ENCODE results near the gene GSN. TPM values are rescaled to one million over a fixed set of nuclear protein-coding genes. Genes with fewer than 3 reads are reported as not detected.

The GSN gene
- total and polyA plus RNA-seq, 4 donors: 133 to 468 (median 233) TPM

DNA sequence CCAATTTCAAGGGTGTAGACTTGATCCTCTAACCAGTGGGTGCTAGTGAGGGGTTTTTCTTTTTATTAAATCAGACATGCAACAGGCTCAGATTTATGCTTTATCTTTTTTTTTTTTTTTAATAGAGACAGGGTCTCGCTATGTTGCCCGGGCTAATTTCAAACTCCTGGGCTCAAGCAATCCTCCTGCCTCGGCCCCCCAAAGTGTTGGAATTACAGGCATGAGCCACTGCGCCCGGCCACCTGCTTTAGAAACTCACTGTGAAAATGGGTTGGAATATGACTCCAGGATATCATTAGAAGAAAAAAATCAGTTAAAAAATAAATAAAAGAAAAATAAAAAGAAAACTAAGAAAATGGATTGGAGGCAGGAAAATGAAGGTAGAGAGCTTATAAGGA lies 51.4 kb downstream of the GSN start:
- H3K27ac ChIP-seq (ENCODE audit: low read depth in 1 of 2, low read length in 1 of 2): peak overlapping the region in 1 of 2 donors; percentile 45
- H3K4me3 ChIP-seq: no peak overlapping the region

DNA sequence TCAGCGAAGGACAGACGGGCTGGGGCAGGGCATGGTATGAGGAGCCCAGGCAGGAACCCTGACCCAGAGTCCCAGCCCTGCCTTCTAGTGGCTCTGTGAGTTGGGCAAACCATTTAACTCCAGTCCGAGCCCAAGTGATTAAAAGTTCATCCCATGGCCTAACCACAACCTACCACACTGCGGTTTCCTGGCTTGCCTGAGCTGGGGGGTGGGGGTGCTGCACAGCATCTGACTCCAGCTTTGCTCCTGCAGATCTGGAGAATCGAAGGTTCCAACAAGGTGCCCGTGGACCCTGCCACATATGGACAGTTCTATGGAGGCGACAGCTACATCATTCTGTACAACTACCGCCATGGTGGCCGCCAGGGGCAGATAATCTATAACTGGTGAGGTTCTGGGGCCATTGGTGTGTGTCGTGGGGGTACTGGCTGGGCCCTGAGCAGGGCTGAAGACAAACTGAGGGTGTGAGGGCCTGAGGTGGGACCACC lies 53.1 kb downstream of the GSN start:
- no peaks in the 10 kb centered on the region for H3K9me3 ChIP-seq (ENCODE audit: control insufficient read depth in 4 of 4, insufficient read depth in 3 of 4, low read length in 3 of 4)
- DNase-seq: no peak
- TF ChIP-seq, protein P1, sequence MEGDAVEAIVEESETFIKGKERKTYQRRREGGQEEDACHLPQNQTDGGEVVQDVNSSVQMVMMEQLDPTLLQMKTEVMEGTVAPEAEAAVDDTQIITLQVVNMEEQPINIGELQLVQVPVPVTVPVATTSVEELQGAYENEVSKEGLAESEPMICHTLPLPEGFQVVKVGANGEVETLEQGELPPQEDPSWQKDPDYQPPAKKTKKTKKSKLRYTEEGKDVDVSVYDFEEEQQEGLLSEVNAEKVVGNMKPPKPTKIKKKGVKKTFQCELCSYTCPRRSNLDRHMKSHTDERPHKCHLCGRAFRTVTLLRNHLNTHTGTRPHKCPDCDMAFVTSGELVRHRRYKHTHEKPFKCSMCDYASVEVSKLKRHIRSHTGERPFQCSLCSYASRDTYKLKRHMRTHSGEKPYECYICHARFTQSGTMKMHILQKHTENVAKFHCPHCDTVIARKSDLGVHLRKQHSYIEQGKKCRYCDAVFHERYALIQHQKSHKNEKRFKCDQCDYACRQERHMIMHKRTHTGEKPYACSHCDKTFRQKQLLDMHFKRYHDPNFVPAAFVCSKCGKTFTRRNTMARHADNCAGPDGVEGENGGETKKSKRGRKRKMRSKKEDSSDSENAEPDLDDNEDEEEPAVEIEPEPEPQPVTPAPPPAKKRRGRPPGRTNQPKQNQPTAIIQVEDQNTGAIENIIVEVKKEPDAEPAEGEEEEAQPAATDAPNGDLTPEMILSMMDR (IDR thresholded peaks at IDR 0.05; ENCODE audit: control extremely low read depth, extremely low read depth): no peak
- H3K4me3 ChIP-seq: no peak overlapping the region
- 63 to 79% methylated on average over 10 of the region's 10 CpGs for WGBS, 2 donors
- H3K4me1 ChIP-seq (ENCODE audit: control insufficient read depth in 5 of 5, insufficient read depth in 5 of 5, low read length in 5 of 5): peaks cover 0 to 14% (median 3%) of the 10 kb centered on the region in 5 donors
- peaks cover 0 to 50% (median 9%) of the 10 kb centered on the region in 4 donors for H3K36me3 ChIP-seq (ENCODE audit: control insufficient read depth in 4 of 4, insufficient read depth in 4 of 4, low read length in 4 of 4)
- H3K9ac ChIP-seq (ENCODE audit: insufficient read depth in 1 of 2, low read length in 2 of 2): no peak overlapping the region
- peak overlapping the region in 1 of 2 donors; percentile 64 for H3K27ac ChIP-seq (ENCODE audit: low read depth in 1 of 2, low read length in 1 of 2)
- no peak for ATAC-seq (ENCODE audit: insufficient read depth, low FRiP score)
- H3K27me3 ChIP-seq (ENCODE audit: control insufficient read depth in 3 of 3, insufficient read depth in 3 of 3, low read length in 2 of 3): no peaks in the 10 kb centered on the region

More for the DNA sequence above, 51.4 kb downstream of the GSN start:
- Histone ChIP-seq H3K4me1 (ENCODE audit: control insufficient read depth in 5 of 5, insufficient read depth in 5 of 5, low read length in 5 of 5) (peaks cover 0 to 8% (median 3%) of the 10 kb centered on the region in 5 donors), H3K9me3 (ENCODE audit: control insufficient read depth in 4 of 4, insufficient read depth in 3 of 4, low read length in 3 of 4) (no peaks in the 10 kb centered on the region), H3K36me3 (ENCODE audit: control insufficient read depth in 4 of 4, insufficient read depth in 4 of 4, low read length in 4 of 4) (peaks cover 0 to 37% (median 7%) of the 10 kb centered on the region in 4 donors), H3K9ac (ENCODE audit: insufficient read depth in 1 of 2, low read length in 2 of 2) (no peak overlapping the region), H3K27me3 (ENCODE audit: control insufficient read depth in 3 of 3, insufficient read depth in 3 of 3, low read length in 2 of 3) (no peaks in the 10 kb centered on the region)
- DNase-seq: no peak
- no peak for ATAC-seq (ENCODE audit: insufficient read depth, low FRiP score)
- TF ChIP-seq, protein P1 (IDR thresholded peaks at IDR 0.05; ENCODE audit: control extremely low read depth, extremely low read depth): no peak
- WGBS, 2 donors: 95 to 97% methylated on average over 5 of the region's 5 CpGs

DNA sequence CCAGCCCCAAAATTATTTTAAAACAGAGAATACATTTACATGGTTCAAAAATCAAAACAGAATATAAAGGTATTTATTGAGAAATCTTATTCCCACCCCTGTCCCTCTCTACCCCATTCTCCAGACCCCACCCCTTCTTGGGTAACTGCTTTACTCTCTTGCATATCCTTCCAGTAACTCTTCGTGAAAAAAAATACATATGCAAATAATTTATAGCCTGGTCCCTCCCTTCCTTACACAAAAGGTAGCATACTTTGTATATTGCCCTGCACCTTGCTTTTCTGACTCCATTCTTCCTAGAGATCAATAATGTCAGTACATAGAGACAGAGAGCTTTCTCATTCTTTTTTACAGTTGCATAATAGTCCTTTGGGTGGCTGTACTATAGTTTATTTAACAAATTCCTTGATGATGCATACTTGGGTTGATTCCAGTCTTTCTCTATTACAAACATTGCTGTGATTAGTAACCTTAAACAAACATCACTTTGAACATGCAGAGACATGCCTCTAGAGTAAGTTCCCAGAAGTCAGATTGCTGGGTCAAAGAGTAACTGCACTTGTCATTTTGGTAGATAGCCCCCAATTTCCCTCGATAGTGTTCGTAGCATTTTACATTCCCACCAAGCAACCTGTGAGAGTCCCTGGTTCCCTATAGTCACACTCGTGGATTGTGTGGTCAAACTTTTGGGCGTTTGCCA lies 54.2 kb downstream of the GSN start:
- WGBS, 2 donors: 18 to 21% methylated on average over 5 of the region's 5 CpGs
- TF ChIP-seq, protein P1 (IDR thresholded peaks at IDR 0.05; ENCODE audit: control extremely low read depth, extremely low read depth): no peak
- ATAC-seq (ENCODE audit: insufficient read depth, low FRiP score): peak; percentile 27
- peaks cover 9 to 53% (median 13%) of the 10 kb centered on the region in 4 donors for H3K36me3 ChIP-seq (ENCODE audit: control insufficient read depth in 4 of 4, insufficient read depth in 4 of 4, low read length in 4 of 4)
- no peaks in the 10 kb centered on the region for H3K9me3 ChIP-seq (ENCODE audit: control insufficient read depth in 4 of 4, insufficient read depth in 3 of 4, low read length in 3 of 4)
- peak overlapping the region in 1 of 2 donors; percentile 82 for H3K27ac ChIP-seq (ENCODE audit: low read depth in 1 of 2, low read length in 1 of 2)
- H3K9ac ChIP-seq (ENCODE audit: insufficient read depth in 1 of 2, low read length in 2 of 2): no peak overlapping the region
- no peaks in the 10 kb centered on the region for H3K27me3 ChIP-seq (ENCODE audit: control insufficient read depth in 3 of 3, insufficient read depth in 3 of 3, low read length in 2 of 3)
- H3K4me1 ChIP-seq (ENCODE audit: control insufficient read depth in 5 of 5, insufficient read depth in 5 of 5, low read length in 5 of 5): peaks cover 0 to 14% (median 3%) of the 10 kb centered on the region in 5 donors
- H3K4me3 ChIP-seq: no peak overlapping the region
- DNase-seq: peak in 2 of 3 donors; percentile 33 to 41
